ENCODE data around the gene SVBP. TPM values are rescaled to one million over a fixed set of nuclear protein-coding genes. Genes with fewer than 3 reads are reported as not detected.

The SVBP gene
- total RNA-seq, 1 donor = 17.0 TPM

GRCh38 chr1:42806171-42806570 is 11.0 kb downstream of the SVBP start:
- H3K4me3 ChIP-seq (ENCODE audit: insufficient read depth, low read length) = no peak overlapping the region
- DNase-seq (ENCODE audit: insufficient read length, low spot score, missing footprints) = no peak
- no peak for TF ChIP-seq CTCF (IDR thresholded peaks at IDR 0.05; ENCODE audit: extremely low read depth, low read depth, low read length)
- no peaks in the 10 kb centered on the region for H3K36me3 ChIP-seq (ENCODE audit: insufficient read depth, low read length)
- H4K20me1 ChIP-seq (ENCODE audit: insufficient read depth, low read length) = no peaks in the 10 kb centered on the region
- no peak overlapping the region for H2AFZ ChIP-seq (ENCODE audit: low read length)
- no peaks in the 10 kb centered on the region for H3K27me3 ChIP-seq (ENCODE audit: insufficient read depth, low read length)
- no peaks in the 10 kb centered on the region for H3K4me1 ChIP-seq (ENCODE audit: insufficient read depth, low read length)
- no peak overlapping the region for H3K4me2 ChIP-seq (ENCODE audit: insufficient read depth, low read length)
- no peaks in the 10 kb centered on the region for H3K9me3 ChIP-seq (ENCODE audit: low read depth, low read length)
- no peaks in the 10 kb centered on the region for H3K79me2 ChIP-seq (ENCODE audit: insufficient read depth, low read length)
- no peak overlapping the region for H3K27ac ChIP-seq (ENCODE audit: low read depth, low read length)

- H4K20me1 ChIP-seq (ENCODE audit: insufficient read depth, low read length) = no peaks in the 10 kb centered on the region
- H3K4me1 ChIP-seq (ENCODE audit: insufficient read depth, low read length) = no peaks in the 10 kb centered on the region
- H3K79me2 ChIP-seq (ENCODE audit: insufficient read depth, low read length) = no peaks in the 10 kb centered on the region
- H3K36me3 ChIP-seq (ENCODE audit: insufficient read depth, low read length) = no peaks in the 10 kb centered on the region
- no peak overlapping the region for H3K4me3 ChIP-seq (ENCODE audit: insufficient read depth, low read length)
- H3K27me3 ChIP-seq (ENCODE audit: insufficient read depth, low read length) = peaks cover 2% of the 10 kb centered on the region
- DNase-seq (ENCODE audit: insufficient read length, low spot score, missing footprints) = no peak
- no peak overlapping the region for H3K27ac ChIP-seq (ENCODE audit: low read depth, low read length)
- no peaks in the 10 kb centered on the region for H3K9me3 ChIP-seq (ENCODE audit: low read depth, low read length)
- H2AFZ ChIP-seq (ENCODE audit: low read length) = no peak overlapping the region
- TF ChIP-seq CTCF (IDR thresholded peaks at IDR 0.05; ENCODE audit: extremely low read depth, low read depth, low read length) = no peak
- no peak overlapping the region for H3K4me2 ChIP-seq (ENCODE audit: insufficient read depth, low read length)
Measured at GRCh38 chr1:42801832-42802473, 15.2 kb downstream of the SVBP start.

- H3K79me2 ChIP-seq (ENCODE audit: insufficient read depth, low read length) = no peaks in the 10 kb centered on the region
- no peak for TF ChIP-seq CTCF (IDR thresholded peaks at IDR 0.05; ENCODE audit: extremely low read depth, low read depth, low read length)
- H3K36me3 ChIP-seq (ENCODE audit: insufficient read depth, low read length) = no peaks in the 10 kb centered on the region
- H3K4me2 ChIP-seq (ENCODE audit: insufficient read depth, low read length) = no peak overlapping the region
- H3K4me3 ChIP-seq (ENCODE audit: insufficient read depth, low read length) = no peak overlapping the region
- H3K9me3 ChIP-seq (ENCODE audit: low read depth, low read length) = no peaks in the 10 kb centered on the region
- H2AFZ ChIP-seq (ENCODE audit: low read length) = no peak overlapping the region
- DNase-seq (ENCODE audit: insufficient read length, low spot score, missing footprints) = no peak
- H3K27me3 ChIP-seq (ENCODE audit: insufficient read depth, low read length) = peaks cover 5% of the 10 kb centered on the region
- H4K20me1 ChIP-seq (ENCODE audit: insufficient read depth, low read length) = no peaks in the 10 kb centered on the region
- H3K27ac ChIP-seq (ENCODE audit: low read depth, low read length) = no peak overlapping the region
- H3K4me1 ChIP-seq (ENCODE audit: insufficient read depth, low read length) = no peaks in the 10 kb centered on the region
Measured at GRCh38 chr1:42797979-42798378, 19.2 kb downstream of the SVBP start.

GRCh38 chr1:42797414-42797813 is 19.8 kb downstream of the SVBP start:
- Histone ChIP-seq H2AFZ (ENCODE audit: low read length) (no peak overlapping the region), H3K79me2 (ENCODE audit: insufficient read depth, low read length) (no peaks in the 10 kb centered on the region), H3K4me2 (ENCODE audit: insufficient read depth, low read length) (no peak overlapping the region), H4K20me1 (ENCODE audit: insufficient read depth, low read length) (no peaks in the 10 kb centered on the region), H3K4me3 (ENCODE audit: insufficient read depth, low read length) (no peak overlapping the region), H3K27ac (ENCODE audit: low read depth, low read length) (no peak overlapping the region), H3K36me3 (ENCODE audit: insufficient read depth, low read length) (no peaks in the 10 kb centered on the region), H3K4me1 (ENCODE audit: insufficient read depth, low read length) (no peaks in the 10 kb centered on the region), H3K9me3 (ENCODE audit: low read depth, low read length) (no peaks in the 10 kb centered on the region), H3K27me3 (ENCODE audit: insufficient read depth, low read length) (peaks cover 5% of the 10 kb centered on the region)
- no peak for TF ChIP-seq CTCF (IDR thresholded peaks at IDR 0.05; ENCODE audit: extremely low read depth, low read depth, low read length)
- DNase-seq (ENCODE audit: insufficient read length, low spot score, missing footprints) = no peak

Data from osteoblast (primary cell).